ENCODE results near the gene PDE5A.
"Not testable (repeated sequence)": the region's sequence is repeated elsewhere in the genome, so short reads cannot be mapped to it uniquely, and the experiment has no call there.

The PDE5A gene

GRCh38 chr4:119518230-119518892, 110.2 kb downstream of the PDE5A start:
- no peak for DNase-seq

GRCh38 chr4:119517361-119518229, 111.0 kb downstream of the PDE5A start:
- DNase-seq: no peak

GRCh38 chr4:119512398-119512797, 116.2 kb downstream of the PDE5A start:
- DNase-seq: no peak

GRCh38 chr4:119510395-119511149, 118.0 kb downstream of the PDE5A start:
- DNase-seq: no peak

GRCh38 chr4:119508281-119508680, 120.3 kb downstream of the PDE5A start:
- no peak for DNase-seq

GRCh38 chr4:119506806-119507205, 121.8 kb downstream of the PDE5A start:
- DNase-seq: no peak

- no peak for DNase-seq
Measured at GRCh38 chr4:119504616-119505015, 124.0 kb downstream of the PDE5A start.

GRCh38 chr4:119501740-119502139, 126.9 kb downstream of the PDE5A start:
- no peak for DNase-seq

GRCh38 chr4:119498527-119498926, 130.1 kb downstream of the PDE5A start:
- no peak for DNase-seq

GRCh38 chr4:119493886-119494285, 134.7 kb downstream of the PDE5A start:
- DNase-seq: no peak

GRCh38 chr4:119493419-119493818, 135.2 kb downstream of the PDE5A start:
- peak; percentile 2 for DNase-seq

GRCh38 chr4:119490335-119490734, 138.3 kb downstream of the PDE5A start:
- DNase-seq: no peak

- DNase-seq: no peak
Measured at GRCh38 chr4:119489305-119489704, 139.3 kb downstream of the PDE5A start.

GRCh38 chr4:119480331-119480730, 148.3 kb downstream of the PDE5A start:
- no peak for DNase-seq

- no peak for DNase-seq
Measured at GRCh38 chr4:119479835-119480234, 148.8 kb downstream of the PDE5A start.

GRCh38 chr4:119479180-119479808, 149.3 kb downstream of the PDE5A start:
- DNase-seq: no peak

GRCh38 chr4:119478446-119479179, 150.0 kb downstream of the PDE5A start:
- DNase-seq: no peak

GRCh38 chr4:119477412-119478053, 151.1 kb downstream of the PDE5A start:
- no peak for DNase-seq

- no peak for DNase-seq
Measured at GRCh38 chr4:119471259-119471658, 157.3 kb downstream of the PDE5A start.

- DNase-seq: not testable (repeated sequence)
Measured at GRCh38 chr4:119470737-119471063, 157.9 kb downstream of the PDE5A start.

- not testable (repeated sequence) for DNase-seq
Measured at GRCh38 chr4:119470021-119470736, 158.4 kb downstream of the PDE5A start.
